CD4-positive, alpha-beta T cell treated with Interleukin-6 for 4 hours (primary cell): ENCODE results near the gene CHPF2.

Experiments
- DNase-seq: peaks from one replicate; pipeline ENCODE4 v3.0.0-alpha.2; 2020; ENCODE audit warnings: mixed read lengths

The CHPF2 gene

DNA sequence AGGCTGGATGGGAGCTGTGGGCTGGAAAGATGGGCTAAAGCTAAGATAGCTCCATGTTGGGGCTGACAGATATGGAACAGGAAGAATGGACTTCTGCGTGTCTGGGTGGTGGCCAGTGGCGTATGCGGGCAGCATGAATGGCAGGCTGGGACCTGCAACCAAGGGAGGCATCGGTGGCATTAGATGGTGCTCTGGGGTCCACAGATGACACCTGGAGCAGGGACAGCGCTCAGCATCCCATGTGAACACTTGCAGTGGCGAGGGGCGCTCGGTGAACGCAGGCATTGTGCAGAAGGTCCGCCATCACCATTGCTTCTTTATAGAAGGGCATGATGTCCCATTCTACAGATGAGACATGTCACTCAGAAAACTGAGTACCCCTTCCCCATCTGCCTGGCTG, 37.2 kb downstream of the CHPF2 start:
- DNase-seq, result no peak

DNA sequence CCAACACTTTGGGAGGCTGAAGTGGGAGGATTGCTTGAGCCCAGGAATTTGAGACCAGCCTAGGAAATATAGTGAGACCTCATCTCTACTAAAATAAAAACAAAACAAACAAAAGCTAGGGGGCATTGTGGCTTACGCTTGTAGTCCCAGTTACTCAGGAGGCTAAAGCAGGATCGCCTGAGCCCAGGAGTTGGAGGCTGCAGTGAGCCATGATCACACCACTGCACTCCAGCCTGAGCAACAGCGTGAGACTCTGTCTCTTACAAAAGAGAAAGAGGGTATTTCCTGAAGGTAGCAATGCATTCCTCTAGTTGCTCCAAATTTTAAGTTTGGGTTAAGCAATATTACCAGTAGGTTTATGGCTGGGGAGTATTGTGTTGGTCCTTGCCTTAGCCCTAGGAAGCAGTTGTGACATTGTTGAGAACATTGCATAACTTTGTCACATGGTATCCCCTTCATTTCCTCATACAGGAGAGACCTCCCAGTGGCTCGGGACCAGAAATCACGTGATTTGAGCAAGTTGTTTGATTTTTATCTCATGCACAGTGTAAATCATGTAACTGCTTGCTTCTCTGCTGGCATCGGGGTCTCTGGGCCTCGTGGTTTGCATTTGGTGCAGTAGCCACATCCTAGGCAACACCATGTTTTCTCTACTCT, 39.5 kb downstream of the CHPF2 start:
- no peak for DNase-seq

DNA sequence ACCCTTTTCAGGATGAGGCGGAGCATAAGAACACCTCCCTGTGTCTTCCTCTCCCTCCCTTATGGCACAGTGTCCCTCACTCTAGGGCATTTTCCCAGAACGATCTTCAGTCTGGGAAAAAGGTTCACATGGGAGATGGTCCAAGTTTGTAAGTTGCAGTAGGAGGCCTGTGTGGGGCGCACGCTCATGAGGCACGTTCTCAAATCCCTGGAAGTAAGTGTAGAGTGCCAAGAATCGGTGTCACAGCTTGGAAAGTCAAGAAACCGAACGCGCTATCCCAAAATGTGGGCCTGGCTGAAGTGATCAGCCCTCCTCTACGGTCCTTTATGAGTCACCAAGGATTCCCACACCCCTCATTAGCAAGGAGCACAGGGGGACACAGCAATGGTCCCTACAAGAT, 40.1 kb downstream of the CHPF2 start:
- DNase-seq, result no peak

DNA sequence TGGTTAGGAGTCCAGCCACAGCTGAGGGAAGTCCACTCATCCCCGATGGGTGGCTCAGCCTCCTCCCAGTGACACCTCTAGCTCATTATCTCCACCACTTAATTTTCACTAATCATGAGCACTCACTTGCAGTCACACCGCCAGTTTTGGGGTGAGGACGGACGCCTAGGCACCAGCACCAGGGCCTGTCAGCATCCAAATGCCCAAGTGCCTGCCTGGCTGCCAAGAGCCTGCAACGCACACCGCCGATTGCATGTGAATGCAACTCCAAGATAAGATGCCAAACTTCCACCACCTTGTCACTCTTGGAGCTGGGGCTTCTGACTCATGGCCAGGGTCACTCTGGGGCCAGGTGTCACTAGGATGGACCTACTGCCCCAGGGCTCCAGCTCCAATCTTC, 40.6 kb downstream of the CHPF2 start:
- no peak for DNase-seq

DNA sequence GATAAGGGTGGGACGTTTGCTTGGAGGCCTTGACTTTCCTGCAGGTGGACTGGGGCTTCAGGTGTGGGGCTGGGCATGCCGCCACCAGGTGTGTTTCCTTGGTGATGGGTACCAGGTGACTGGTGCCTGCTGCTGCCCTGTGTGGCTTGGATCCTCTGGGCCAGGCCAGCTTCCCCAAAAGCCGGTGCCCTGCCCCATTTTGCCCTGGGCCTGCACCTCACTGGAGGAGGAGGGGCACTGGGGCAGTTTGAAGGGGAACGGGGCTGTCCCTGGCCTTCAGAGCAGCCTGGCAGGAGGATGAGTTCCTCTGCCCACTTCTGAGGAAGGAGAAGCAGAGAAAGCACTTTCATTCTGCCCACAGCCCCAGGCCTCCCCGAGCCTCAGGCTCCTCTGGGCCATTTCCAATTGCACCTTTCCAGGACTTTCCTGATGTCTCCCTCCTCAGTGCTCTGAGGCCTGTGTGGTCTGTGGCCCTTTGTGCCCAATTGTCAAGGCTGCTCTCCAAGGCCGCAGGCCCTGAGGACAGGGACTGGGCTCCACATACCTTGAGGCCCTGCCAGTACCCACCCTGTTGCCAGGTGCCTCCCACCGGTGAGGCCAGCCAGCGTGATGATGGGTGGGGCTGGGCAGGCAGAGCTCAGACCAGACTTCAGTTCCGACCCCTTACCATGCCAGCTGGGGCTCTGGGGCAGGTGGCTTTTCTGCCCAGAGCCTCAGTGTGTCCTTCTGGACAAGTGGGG, 41.5 kb downstream of the CHPF2 start:
- DNase-seq, result no peak

DNA sequence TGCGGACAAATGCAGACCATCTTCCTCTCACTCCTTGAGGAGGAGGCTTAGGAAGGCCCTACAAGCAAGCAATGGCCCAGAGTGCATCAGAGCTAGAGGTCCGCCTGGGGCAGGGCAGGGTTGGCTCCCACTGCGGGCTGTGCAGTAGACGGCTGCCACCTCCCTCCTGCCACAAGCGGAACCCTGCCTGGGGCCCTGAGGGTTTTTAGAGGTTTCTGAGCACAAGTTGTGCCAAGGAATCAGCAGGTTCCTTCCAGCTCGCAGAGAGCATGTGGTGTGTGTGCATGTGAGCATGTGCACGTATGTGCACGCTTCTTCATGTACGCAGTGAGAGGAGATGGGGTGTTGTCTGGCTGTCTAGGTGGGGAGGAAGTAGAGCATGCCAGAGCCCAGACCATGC, 42.1 kb downstream of the CHPF2 start:
- DNase-seq, result no peak

DNA sequence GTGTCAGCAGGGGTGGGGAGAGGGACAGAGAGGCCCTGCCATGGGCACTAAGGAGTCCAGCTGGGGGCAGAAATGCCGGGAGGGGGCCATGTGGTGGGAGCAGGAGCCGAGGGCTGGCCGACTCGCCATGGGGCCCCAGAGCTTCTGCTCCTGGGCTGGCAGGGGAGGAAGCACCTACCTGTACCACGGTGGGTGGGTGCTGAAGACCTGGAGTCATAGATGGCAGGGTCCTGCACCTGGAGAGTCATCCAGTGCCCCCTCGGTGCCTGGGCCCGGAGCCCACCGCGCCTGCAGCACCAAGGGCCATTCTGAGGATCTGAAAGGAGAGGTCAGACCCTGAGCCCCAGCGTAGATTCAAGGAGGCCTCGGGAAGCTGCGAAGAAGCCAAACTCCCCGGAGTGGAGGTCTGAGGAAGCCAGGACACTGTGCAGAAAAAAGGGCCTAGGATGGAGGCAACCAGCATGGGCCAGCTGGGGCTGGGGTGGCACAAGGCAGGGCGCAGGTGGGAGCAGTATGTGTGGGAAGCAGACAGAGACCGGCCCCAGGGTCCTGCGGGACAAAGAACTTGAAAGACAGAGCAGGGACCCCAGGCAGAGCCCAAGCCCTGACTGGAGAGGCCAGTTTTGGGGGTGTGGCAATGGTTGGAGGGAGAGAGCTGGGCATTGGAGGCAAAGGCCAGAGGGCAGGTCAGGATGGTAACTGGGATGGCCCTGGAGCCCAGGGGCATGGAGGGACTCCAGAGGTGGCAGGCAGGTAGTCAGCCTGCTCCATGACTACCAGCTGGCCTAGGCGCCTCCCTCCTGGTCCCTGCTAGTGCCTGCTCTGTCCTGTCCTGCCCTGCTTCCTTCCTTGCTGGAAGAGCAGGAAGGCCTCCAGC, 42.9 kb downstream of the CHPF2 start:
- DNase-seq, result no peak

DNA sequence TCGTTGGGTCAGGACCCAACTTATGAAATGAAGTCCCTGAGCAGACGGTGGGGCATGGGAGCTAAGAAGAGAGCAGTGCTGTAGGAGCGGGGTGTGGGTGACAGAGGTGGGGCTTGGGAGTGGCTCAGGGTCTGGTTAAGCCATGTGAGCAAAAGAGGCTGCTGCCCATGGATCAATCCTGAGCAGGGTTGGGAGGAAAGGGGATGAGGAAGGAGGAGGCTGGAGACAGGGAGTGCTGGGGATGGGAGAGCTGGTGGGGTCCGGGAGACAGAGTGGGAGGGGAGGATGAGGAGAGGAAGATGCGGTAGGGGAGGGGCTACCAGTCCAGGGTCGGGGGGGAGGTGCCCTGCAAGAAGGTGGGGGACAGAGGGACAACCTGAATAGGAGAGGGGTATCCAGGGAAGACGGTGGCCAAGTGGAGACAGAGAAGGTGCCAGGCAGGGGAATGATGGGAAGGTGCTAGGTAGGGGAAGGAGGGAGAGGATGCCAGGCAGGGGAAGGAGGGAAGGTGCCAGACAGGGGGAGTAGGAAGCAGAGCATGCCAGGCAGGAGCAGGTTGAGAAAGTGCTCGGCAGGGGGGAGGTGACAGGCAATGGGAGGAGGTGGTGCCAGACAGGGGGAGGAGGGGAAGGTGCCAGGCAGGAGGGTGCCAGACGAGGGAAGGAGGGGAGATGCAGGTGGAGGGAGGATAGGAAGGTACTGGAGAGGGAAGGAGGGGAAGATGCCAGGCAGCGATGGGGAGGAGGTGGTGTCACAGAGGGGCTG, 43.7 kb downstream of the CHPF2 start:
- peak; percentile 22 for DNase-seq

DNA sequence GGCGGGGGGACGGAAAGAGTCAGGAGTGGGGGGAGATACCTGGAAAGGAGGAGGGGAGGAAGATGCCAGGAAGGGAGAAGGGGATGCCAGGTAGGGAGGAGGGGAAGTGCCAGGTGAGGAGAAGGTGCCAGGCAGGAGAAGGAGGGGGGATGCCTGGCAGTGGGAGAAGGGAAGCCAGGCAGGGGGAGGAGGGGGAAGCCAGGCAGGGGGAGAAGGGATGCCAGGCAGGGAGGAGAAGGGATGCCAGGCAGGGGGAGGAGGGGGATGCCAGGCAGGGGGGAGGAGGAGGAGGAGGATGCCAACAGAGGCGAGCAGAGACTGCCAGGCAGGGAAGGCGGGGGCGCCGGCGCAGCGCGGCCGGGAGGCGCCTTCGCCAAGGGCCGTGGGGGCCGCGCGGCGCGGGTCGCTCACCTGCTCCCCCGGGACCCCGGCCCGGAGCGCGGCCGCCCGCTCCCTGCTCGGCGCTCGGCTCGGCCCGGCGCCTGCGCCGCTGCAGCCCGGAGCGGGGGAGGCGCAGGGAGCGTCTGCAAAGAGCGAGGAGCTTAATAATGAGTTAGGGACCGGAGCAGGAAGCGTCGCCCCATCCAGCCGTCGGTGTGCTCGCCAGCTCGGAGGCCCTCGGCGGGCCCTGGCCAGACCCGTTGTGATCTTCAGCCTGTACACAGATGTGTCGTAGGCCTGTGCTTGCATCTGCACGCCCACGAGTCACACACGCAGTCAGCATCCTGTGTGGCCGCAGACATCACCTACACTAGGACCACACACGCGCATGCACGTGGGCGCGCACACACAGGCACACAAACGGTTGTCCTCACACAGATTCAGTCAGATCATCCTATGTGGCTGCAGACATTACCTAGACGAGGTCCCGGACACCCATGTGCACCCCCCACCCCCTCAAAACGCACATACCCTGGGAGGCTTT, 44.6 kb downstream of the CHPF2 start:
- DNase-seq, result peak; percentile 64

DNA sequence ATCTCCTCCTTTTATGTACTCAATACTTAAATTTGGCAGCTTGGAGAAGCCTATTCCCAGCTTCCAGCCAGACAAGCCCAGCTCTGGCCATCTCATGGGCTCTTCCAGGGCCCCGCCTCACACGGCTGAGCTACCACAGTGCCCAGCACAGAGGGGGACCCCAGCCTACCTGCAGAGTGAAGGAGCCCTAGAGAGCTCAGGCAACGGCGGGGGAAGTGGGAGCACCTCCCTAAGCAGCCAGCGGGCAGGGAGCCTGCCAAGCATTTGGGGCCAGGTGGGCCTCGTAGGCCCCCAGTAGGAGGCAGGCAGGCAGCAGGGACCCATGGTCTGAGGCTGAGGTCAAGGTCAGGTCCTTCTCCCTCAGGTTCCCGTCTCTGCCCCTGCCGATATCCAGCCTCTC, 45.3 kb downstream of the CHPF2 start:
- no peak for DNase-seq

DNA sequence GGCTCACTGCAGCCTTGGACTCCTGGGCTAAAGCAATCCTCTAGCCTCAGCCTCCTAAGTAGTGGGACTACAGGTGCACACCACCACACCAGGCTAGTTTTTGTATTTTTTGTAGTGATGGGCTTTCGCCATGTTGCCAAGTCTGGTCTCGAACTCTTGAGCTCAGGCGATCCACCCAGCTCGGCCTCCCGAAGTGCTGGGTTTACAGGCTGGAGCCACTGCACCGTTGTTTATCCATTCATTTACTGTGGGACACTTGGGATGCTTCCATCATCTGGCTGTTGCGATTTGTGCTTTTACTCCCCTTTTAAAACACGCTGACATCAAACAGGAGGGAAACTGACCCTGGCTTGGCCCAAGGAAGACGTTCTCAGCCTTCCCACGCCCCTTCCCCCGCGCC, 46.7 kb downstream of the CHPF2 start:
- DNase-seq, result no peak

DNA sequence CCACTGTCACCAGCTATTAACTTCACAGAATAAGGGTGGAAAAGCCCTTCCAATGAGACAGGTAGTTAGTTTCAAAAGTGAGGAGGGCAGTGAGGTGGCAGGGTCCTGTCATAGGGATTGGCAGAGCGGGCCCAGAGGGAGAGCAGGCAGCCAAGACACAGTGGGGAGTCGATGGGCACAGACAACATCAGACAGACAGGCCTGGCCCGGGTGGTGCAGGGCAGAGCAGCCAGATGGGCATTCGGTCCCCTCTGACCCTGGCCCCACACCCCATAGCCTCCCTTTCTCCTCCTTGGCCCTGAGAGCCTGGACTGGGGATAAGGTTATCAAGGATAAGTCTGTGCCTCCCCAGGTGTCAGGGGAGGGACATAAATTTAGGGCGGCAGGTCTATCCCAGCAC, 47.6 kb downstream of the CHPF2 start:
- no peak for DNase-seq

DNA sequence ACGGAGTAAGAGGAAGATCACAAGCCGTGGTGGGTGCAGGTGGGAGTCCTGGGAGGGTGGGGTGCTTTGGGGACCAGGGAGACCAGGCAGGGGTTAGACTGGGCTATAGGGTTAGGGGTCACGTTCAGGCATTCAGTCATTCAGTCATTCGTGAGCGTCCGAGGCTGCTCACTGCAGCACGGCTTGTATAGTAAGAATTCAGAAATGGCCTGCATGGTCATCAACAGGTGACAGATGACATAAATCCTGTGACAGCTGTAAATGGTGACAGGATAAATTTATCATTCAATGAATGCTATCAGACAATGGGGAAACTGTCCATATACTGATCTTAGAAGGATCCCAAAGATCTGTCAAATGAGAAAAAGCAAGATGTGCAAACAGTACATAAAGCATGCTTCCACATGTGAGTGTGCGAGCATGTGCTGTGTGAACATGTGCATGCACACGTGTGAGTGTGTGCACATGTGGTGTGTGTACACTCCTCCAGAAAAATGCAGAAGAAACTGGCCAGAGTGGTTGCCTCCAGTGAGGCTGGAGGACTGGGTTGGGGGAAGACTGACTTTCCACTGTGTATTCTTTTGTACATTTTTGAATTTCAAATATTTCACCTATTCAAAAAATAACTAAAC, 48.2 kb downstream of the CHPF2 start:
- DNase-seq, result no peak

DNA sequence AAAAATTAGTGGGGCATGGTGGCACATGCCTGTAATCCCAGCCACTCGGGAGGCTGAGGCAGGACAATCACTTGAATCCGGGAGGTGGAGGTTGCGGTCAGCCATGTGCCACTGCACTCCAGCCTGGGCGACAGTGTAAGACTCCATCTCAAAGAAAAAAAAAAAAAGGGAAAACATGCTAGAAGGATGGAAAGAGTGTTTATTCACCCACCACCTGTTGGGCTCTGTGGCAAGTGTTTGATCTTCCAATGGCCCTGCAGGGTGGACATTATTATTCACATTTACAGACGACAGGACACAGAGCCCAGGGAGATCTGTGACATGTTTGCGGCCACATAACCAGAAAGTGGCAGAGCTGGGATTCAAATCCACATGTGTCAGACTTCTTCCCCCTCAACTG, 49.4 kb downstream of the CHPF2 start:
- no peak for DNase-seq

DNA sequence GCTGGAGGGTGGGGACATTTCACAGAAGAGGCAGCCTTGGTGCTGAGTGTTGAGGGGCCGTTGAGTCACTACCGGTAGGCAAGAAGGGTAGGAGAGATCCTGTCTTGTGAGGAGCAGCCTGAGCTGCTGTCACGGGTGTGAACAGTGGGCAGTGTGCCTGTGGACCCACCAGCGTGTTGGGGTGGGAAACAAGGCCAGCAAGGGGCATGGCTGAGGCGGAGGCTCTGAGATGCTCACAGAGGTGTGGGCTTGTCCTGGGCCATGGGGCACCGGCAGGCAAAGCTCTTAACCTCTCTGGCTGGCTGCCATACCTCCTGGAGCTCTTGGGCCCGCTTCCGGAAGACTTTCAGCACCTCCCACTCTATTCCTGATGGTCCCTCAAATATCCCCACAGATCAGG, 49.8 kb downstream of the CHPF2 start:
- DNase-seq, result no peak

DNA sequence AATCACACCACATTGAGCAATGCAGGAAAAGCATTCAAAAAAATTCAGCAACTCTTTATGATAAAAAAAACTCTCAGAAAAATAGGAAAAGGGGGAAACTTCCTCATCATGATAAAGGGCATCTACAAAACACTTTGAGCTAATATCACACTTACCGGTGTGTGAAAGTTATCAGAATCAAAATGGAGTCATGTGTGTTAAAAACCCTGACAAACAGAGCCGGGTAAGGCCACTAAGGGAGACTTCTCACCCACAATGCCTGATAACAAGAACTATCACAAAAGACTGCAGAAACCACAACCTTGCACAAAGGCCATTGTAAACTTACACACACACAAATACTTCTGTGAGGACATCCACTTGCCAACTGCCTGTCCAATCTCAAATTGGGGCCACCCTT, 51.0 kb downstream of the CHPF2 start:
- DNase-seq, result no peak

DNA sequence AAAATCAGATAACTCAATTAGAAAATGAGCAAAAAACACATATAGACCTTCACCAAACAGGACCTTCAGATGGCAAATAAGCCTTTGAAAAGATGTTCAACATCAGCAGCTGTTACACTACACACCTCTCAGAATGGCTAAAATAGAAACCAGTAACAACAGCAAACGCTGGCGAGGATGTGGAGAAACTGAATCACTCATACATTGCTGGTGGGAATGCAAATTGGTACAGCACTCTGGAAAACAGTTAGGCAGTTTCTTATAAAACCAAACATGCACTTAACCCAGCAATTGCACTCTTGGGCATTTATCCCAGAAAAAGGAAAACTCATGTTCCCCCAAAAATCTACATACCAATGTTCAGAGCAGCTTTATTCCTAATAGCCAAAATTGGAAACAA, 53.9 kb downstream of the CHPF2 start:
- no peak for DNase-seq
